Measurements from ENCODE around the gene PTPRD. TPM values are rescaled to one million over a fixed set of nuclear protein-coding genes. Genes with fewer than 3 reads are reported as not detected.

PTPRD gene
- total RNA-seq, 1 experiment from 2014 or later, result 0.02 TPM

GRCh38 chr9:10048994-10049393 lies 563.8 kb downstream of the PTPRD start:
- Histone ChIP-seq H3K9me3 (ENCODE audit: control insufficient read depth in 1 of 2, insufficient read depth in 1 of 2, low read depth in 1 of 2, low read length in 2 of 2) (peaks cover 0 to 6% of the 10 kb centered on the region in 2 experiments; a peak in 3 of 4 replicates), H3K9ac (ENCODE audit: low read length) (no peak overlapping the region), H3K4me2 (ENCODE audit: low read length) (no peak overlapping the region), H3K9me2 (ENCODE audit: insufficient read depth) (no peaks in the 10 kb centered on the region), H3K27ac (ENCODE audit: low read depth, low read length) (no peak overlapping the region), H3K4me1 (ENCODE audit: control insufficient read depth in 1 of 2, insufficient read depth in 2 of 2, low read length in 2 of 2) (no peaks in the 10 kb centered on the region), H4K20me1 (ENCODE audit: insufficient read depth) (no peaks in the 10 kb centered on the region), H3K4me3 (replicated peaks in 1 of 2; ENCODE audit: low read depth in 1 of 2, low read length in 2 of 2) (no peak overlapping the region), H2AFZ (ENCODE audit: low read depth, low read length, poor library complexity, severe bottlenecking) (no peak overlapping the region), H3K36me3 (ENCODE audit: control insufficient read depth in 1 of 2, insufficient read depth in 2 of 2, low read length in 2 of 2) (no peaks in the 10 kb centered on the region), H3K27me3 (ENCODE audit: insufficient read depth, low read length) (no peaks in the 10 kb centered on the region), H3K79me2 (ENCODE audit: insufficient read depth, low read length) (no peaks in the 10 kb centered on the region)
- ATAC-seq (no peak), DNase-seq (ENCODE audit: low read depth, low spot score) (no peak)
- ChIA-PET RAD21 (ENCODE audit: low non-redundant PET in 1 of 2, low total read pairs in 2 of 2, uncharacterized antibody in 2 of 2, unreplicated experiment in 2 of 2) (no interaction called here), CTCF (no interaction called here), POLR2A (no interaction called here)
- TF ChIP-seq REST (IDR thresholded peaks at IDR 0.05; ENCODE audit: low read depth), result no peak
- no peak for TF ChIP-seq TCF7L2 (IDR thresholded peaks at IDR 0.05; ENCODE audit: borderline replicate concordance, extremely low read depth, insufficient read depth, insufficient read length)
- no peak for TF ChIP-seq FOSL1 (IDR thresholded peaks at IDR 0.05; ENCODE audit: low read depth)
- TF ChIP-seq ZFX (IDR thresholded peaks at IDR 0.05), result no peak
- TF ChIP-seq JUND (IDR thresholded peaks at IDR 0.05), result no peak
- TF ChIP-seq, protein P1, sequence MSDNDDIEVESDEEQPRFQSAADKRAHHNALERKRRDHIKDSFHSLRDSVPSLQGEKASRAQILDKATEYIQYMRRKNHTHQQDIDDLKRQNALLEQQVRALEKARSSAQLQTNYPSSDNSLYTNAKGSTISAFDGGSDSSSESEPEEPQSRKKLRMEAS (IDR thresholded peaks at IDR 0.05), result no peak
- no peak for TF ChIP-seq SP1 (IDR thresholded peaks at IDR 0.05; ENCODE audit: low read depth)
- no peak for TF ChIP-seq ZNF274 (IDR thresholded peaks at IDR 0.05; ENCODE audit: low read depth, low read length)
- TF ChIP-seq EGR1 (IDR thresholded peaks at IDR 0.05; ENCODE audit: low read depth), result no peak
- no peak for TF ChIP-seq ATF3 (IDR thresholded peaks at IDR 0.05)
- no peak for TF ChIP-seq EZH2phosphoT487 (IDR thresholded peaks at IDR 0.05; ENCODE audit: borderline replicate concordance)
- TF ChIP-seq ZBTB33 (IDR thresholded peaks at IDR 0.05; ENCODE audit: extremely low read depth, insufficient replicate concordance, low read length), result no peak
- no peak for TF ChIP-seq ELF1 (IDR thresholded peaks at IDR 0.05; ENCODE audit: borderline replicate concordance, low read depth)
- TF ChIP-seq CTCF (IDR thresholded peaks at IDR 0.05 in 2 of 3, conservative IDR thresholded peaks at IDR 0.05 in 1 of 3; ENCODE audit: borderline replicate concordance in 1 of 3, insufficient read depth in 1 of 3, low read depth in 2 of 3, low read length in 2 of 3), result no peak
- TF ChIP-seq SIN3A (IDR thresholded peaks at IDR 0.05; ENCODE audit: low read depth), result no peak
- no peak for TF ChIP-seq EZH2 (IDR thresholded peaks at IDR 0.05)
- no peak for TF ChIP-seq CBX3 (IDR thresholded peaks at IDR 0.05; ENCODE audit: low read depth)
- intact Hi-C loops (cut with micrococcal nuclease), result no loop called here
- BruUV-seq (replicated peaks), result no TSS peak
